ENCODE results near the gene SLC5A3.
A peak's percentile ranks its signal among the peaks of the same experiment; 100 is the strongest.

SLC5A3 gene

DNA sequence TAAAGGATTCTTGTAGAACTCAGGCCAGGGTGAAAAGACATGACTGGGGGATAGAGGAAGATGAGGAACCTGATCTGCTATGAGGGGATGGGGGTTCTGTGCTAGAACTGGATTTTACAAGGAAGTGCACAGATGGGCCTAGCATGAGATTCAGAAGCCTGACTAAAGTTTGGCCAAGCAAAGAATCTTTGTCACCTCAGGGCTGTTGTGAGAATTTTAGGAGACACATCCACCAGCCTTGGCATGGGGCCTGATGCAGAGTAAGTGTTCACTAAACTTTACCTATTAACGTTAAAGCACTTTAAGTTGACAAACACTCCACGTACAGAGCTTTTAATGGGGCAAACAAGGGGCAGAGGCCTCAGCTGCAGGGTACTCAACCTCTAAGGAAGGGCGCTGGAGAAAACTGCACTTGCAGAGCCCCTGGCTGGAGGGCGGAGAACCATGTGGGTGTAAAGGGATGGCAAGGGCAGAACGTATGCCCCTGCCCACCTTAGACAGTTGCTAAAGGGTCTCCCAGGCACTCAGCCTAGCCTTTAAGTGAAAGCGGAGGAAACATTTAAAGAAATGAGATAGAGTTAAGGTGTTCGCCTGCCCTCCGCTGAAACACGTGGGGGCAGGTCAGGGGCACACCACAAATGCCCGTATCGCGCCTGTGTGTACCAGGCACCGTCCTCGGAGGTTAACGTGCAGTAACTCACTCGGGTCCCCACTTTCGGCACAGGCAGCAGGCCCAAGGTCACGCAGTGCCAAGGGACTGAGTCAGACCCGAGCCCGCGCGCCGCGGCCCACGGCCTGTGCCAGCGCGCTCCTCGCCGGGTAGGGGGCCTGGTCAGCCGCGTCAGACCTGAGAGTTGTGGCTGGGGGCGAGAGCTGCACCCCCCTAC lies 990 bp upstream of the SLC5A3 start:
- DNase-seq: no peak

DNA sequence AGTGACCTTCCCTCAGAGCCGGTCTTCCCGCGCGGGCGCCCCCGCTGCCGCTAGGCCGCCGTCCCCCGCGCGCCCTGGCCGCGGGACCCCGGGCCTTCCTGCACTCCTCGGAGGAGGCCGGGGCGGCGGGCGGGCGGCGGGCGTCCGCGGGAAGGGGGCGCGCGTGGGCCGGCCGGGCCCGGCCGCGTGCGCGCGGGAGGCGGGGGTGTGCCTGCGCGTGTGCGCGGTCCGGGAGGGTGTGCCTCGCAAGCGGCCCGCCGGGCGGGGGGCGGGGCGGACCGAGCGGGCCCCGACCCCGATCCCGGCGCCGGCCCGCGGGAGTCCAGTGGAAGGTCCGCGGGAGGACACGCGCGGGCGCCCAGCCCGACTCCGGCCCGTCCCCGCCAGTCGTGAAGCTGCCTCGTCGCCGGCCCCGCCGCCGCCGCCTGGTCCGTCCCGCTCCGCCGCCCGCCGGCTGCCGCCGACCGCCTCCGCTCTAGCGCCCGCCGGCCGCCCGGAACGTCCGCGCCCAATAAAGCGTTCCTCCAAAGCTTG lies 438 bp downstream of the SLC5A3 start:
- peak; percentile 18 for DNase-seq

DNA sequence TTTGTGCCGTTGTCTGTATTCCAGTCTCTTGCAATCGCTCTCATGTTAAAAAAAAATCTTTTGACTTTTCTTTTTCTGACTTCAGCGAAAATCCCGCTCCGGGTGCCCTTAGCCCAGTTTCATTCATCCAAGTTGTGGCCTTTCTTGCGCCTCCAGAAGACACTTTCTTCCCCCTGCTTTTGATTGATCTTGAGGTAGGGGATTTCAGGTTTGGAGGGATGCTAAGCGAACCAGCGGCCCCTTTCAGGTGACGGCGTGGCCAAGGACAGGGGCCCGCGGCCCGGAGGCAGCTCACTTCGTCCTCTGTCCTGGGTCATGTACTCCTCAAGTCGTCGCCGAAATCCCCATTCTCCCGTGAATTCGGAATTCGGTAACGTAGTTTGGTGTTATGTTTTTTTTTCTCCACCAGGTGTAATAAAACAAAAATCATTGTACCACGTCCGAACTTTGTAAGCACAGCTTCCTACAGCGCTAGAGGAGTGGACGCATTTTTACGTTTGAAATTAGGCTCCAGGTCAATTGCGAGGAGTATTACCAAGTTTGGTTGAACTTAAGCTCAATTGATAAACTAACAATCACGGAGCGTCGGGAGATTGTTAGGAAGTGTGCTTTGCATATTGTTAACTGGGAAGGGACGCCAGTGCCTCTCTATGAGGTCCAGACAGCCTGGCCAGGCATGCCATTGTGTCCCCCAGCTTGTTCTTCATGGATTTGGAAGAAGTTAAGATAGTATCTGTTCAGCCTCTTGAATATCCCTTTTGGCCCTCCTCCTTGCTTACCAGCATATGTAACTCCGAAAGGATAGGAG lies 1.1 kb downstream of the SLC5A3 start:
- no peak for DNase-seq

DNA sequence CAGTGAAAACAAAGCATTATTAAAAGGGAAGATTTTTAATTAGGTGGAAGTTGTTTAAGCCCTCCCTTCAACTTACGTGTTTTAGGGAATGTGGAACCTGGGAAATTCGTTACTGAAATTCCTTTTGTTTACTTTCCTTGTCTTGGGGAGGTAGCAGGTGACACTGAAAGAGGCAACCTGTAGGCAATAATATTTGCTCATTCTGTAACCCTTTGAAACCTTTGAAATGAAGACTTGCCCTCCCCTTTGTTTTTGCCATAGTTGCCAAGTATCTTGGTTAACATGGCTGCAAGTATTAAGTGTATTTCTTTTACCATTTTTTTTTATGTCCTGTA lies 1.7 kb downstream of the SLC5A3 start:
- no peak for DNase-seq

DNA sequence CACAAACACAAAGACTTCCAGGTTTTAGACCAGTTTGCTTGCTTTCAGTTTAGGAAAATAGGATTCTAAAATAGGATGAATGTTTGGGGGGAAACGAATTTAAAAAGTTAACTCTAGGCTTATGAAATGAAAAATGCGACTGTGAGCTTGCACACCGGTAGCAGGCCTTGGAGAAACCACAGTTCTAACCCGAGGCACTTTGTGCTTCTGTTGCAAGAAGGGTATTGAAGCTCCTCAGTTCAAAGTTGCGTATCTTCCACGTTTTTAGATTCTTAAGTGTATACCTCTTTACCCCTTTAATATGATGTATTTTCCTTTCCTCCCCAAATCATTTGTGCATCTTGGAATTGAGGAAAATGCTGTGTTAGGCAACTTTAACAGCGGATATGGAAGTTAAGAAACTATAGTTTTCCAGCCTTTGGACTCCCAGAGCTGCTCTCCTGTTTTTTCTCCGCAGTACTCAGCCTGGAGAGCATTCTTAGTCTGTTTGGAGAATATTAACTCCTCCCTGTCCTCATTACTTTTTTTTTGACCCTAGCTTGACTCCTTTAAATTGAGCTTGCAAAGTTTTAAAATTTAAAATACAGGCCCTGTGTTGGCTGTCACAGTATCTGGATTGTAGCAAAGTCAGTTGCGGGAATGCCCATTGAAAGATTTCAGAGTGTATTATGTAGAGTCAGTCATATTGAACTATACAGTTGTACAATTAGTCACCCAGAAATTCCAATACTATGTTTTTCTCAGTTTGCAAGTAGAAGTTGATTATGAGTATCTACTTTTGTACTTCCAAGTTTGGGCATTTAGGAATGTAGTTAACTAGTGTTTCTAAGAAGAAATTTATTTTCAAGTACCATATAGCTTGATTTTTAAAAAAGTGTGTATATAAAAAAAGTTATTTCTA lies 2.6 kb downstream of the SLC5A3 start:
- DNase-seq: no peak

DNA sequence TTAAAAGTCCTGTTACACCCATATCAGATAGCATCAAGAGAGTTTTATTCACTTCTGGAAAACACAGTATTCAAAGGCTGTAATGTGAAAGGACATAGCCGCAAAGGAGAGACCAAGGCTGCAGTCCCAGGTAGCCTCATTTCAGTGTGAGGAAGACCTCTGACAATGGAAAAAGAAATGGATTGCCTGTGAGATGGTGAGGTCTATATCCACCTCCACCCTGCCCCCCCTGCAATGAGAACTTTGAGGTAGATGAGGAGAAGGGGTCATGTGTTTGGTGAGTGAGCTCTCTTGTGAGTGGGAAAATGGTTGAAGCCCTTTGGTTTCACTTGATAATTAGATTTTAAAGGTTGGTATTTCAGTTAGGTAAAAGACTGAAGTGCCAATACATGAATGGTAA lies 3.5 kb downstream of the SLC5A3 start:
- DNase-seq: no peak

DNA sequence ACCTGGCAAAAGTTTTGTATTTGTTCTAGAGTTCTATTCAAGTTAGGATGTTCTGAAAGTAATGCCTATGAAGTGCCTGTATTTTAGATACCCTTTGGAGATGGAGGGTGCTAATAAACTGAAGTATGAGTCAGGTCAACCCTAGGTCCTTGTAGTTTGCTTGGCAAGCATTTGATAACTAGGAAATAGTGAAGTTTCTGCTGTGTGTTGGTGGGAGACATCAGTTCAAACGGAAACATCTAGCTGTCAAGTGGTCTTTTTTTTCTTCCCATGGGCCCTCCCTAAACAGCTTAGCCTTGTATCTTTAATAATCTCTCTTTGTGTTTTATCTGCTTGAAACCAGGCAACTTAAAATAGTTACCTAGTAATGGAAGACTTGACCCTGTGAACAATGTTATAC lies 4.5 kb downstream of the SLC5A3 start:
- no peak for DNase-seq

DNA sequence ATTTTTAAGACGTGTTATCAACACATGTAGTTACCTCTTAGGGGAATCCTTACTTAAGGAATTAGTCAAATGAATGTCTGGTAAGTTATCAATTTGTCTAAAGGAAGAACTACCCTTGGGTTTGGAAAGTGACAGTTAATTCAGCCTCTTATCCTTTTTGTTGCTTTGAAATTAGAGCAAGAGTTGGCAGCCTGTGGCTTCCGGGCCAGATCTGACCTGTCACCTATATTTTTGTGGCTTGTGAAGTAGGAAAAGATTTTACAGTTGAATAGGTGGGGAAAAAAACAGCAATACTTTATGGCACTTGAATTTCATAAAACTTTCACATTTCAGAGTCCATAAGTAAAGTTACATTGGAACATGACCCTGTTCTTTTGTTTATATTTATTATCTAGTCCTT lies 5.5 kb downstream of the SLC5A3 start:
- DNase-seq: no peak

DNA sequence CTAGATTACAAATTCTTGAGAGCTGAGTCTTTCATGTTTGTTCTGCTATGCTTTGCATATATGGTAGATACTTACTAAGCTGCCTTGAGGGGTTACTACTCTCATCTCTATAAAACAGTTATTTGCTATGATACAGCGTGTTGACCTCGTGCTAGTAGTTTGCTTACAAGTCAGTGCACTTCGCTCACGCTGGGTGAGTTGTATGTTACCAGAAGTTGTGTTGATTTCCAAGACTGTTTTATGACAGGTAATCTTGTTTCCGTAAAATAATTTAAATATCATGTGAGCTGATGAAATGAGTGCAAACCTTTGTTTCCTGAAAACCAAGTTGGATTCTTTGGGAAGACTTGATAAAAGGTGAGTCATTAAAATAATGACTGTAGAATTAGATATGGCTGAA lies 7.3 kb downstream of the SLC5A3 start:
- no peak for DNase-seq

DNA sequence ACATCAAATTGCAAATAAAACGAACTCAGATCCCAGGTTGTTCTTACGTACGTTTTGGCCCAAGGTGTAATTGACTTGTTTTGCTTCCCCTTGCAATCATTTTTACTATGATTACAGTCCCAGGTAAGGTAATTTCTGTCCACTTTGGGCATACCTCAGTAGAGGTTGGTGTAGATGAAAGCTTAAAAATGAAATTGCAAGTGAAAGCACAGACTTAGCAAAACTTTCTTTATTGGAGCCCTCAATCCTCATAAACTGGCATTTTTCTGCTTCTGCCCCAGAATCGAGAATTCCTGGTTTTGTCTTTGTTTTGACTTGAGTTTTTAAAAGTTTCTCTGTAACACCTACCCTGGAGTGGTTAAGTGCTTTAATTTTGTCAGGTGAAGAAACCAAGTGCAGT lies 9.4 kb downstream of the SLC5A3 start:
- no peak for DNase-seq

DNA sequence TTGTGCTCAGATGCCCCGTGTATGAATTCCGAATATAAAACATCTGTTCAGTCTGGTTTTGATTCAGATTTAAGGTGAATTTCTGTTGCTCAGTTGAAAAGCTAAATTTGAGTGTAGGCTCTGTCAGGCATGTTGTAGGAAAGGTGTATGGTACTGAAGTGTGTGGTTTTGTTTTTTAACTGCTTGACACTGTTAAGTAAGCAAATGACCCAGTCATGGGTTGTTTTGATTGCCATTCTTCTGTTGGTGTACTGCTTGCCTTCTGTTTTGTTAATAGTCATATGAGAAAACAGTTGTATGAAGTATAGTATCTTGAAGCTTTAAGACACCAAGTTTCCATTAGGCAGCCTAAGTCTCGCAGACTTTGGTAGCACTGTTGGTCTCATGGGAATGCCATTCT lies 10.0 kb downstream of the SLC5A3 start:
- no peak for DNase-seq

DNA sequence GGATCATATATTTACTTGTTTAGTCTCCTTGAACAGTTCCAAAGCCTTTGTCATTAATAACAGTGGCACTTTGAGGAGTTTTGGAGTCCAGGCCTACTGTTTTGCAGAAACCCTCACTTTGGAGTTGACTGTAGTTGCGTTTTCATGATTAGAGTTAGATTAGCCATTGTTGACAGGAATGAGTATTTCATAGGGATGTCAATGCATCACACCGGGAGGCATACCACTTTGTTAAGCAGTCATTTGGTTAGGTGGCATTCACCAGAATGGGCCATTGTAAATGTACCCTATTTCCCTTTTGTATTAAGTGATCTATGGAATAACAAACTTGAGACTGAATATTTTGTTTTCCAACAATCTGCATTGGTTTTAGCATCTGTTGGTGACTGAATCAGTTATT lies 11.8 kb downstream of the SLC5A3 start:
- DNase-seq: no peak

DNA sequence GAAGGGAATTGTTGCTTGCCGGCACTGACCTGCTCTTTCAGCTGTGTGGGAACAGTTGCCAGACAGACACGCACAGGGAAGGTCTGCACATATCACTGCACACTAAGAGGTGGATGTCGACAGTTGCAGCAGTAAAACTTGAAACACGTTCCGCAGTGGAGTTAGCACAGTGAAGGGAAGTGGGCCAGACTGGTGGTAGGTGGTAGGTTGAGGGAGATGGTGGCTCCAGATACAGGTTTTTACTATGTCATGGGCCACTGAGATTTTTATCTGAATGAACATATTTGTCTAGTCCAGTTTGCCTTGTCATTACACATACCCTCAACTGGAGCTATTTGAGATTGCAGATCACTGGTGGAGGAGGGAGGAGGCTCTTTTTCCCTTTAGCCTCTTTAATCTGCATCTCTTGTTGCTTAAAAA lies 13.5 kb downstream of the SLC5A3 start:
- DNase-seq: no peak

DNA sequence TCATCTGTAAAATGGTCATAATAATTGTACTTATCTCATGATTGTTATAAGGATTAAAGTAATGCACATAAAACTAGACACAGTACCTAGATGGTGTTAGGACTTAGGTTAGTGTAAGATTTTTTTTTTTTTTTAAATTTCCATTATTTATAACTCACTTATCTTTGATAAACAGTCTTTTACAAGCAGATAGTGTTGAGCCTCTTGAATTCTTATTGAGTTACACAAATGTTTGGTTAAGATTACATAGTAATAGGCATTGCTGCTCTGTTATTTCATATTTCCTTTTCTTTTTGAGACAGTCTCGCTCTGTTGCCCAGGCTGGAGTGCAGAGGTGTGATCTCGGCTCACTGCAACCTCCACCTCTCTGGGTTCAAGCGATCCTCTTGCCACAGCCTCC lies 15.4 kb downstream of the SLC5A3 start:
- no peak for DNase-seq

DNA sequence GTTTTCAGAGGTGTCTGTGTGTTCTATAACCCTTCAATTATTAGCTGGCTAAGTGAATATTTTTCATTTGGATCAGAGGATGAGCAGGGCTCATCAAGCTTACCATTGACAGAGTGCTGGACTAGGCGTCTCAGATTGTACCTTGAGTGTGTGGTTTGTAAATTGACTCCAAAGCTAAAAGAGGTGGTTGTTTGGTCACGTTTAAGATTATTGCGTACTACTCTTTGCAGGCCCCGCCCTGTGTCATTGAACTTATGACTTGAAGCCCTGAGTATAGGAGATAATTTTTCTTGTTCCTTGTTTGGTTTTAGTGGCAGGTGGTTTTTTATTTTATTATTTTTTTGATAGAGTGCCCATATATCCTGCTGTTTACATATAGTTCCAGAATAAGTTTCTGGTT lies 17.7 kb downstream of the SLC5A3 start:
- no peak for DNase-seq

DNA sequence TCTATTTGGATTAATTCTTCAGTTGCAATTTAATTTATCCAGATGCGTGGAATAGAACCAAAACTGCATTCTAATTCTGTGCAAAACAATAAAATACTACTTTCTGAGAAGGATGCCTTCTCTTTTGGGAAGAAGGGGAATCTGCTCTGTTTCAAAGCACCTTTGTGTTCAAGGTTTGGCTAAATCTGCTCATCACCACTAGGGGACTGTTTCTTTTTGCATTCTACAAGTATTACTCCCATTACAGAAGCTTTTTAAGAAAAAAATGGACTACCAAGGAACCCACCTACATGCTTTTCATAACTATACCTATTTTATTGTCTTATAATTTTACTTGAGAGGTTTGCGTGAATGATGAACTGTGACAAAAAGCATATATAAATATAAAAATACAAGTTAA lies 18.2 kb downstream of the SLC5A3 start:
- DNase-seq: no peak

DNA sequence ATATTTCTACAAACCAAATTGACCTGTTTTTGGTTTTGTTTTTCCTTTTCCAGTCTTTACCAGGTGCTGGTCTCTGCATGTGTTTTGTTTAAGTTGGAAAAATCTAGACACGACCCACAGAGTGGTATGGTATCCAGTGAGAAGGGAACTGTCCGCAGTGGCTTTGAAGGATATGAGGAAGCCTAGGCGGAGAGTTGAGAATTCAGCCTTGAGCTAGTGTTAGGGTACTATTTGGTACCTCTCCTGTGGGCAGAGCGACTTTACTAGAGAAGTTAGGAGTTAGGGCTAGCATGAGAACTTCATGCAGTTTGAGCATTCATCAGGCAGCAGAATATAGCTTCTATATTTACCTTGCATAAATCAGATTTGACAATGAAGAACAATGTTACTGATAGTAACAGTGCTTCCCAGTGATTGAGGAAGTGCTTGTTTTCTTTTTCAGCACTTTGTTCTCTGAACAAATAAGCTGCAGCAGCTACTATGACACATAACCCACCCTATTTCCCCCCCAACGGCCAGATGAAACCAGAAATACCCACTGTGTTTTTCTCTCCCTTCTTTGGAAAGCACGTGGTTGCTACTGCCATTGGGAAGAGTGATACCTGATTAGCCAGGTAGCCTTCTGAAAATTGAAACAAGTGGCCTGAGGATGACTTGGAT lies 19.0 kb downstream of the SLC5A3 start:
- DNase-seq: no peak

DNA sequence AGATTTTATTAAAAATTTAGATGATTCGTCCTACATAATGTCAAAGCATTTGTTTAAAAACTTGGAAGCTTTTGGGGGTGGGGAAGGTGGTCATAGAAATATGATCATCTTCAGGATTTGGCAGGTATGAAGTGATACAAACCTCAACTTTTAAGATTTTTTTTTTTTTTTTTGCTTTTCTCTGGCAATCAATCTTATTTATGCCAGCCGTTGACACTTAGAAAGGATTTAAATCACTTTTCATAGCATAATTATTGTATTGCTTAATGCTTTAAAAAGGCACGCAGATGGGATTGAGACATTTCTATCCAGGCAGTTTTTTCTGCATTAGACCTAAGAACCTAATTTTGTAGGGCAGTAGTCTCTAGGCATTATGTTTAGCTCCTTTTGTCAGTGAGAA lies 19.7 kb downstream of the SLC5A3 start:
- no peak for DNase-seq

DNA sequence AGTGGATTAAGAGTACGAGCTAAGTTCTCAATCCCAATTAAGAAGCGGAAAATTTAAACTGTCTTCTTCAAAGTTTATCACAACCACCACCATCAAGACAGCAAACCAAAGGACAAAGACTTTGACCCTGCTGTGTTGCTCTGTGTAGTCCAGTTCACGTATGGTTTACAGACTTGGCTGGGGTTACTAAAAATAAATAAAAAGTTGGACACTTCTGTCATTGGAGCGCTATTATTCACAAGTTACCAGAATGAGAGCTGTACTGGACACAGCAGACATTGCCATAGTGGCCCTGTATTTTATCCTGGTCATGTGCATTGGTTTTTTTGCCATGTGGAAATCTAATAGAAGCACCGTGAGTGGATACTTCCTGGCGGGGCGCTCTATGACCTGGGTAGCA lies 21.6 kb downstream of the SLC5A3 start:
- no peak for DNase-seq

DNA sequence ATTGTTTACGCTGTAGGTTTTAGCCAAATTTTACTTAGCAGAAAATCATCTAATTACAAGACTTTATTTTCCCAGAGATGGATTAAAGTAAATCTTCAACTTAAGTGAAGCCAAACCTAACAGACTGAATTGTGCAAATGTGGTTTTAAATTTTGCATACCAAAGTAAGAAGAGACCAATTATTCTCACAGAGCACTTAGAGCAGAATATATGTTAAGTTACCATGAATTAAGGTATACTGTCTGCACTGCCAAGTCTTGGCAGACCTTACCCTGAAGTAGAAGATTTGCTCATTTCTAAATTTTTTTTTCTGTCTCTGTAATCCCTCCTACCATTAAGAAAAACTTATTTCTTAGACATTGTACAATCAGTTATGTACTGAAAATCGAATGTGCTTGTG lies 24.1 kb downstream of the SLC5A3 start:
- DNase-seq: no peak

DNA sequence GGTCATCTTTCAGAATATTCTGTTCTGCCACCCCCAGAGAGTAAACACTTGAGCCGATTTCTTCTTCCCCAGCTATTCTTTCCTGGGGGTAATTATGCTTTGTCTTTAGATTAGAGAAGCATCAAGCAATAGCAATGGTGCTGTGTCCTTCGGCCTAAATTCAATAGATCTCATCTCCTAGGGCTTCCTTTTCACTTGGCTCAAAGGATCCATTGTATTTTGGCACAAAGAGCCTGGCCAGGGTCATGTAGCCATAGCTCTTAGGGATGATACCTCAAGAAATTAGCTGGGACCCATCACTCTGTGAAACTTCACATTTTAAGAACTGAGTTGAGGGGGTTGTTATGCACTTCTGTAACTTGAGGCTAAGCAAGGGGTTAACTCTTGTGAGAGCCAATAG lies 27.0 kb downstream of the SLC5A3 start:
- DNase-seq: no peak

DNA sequence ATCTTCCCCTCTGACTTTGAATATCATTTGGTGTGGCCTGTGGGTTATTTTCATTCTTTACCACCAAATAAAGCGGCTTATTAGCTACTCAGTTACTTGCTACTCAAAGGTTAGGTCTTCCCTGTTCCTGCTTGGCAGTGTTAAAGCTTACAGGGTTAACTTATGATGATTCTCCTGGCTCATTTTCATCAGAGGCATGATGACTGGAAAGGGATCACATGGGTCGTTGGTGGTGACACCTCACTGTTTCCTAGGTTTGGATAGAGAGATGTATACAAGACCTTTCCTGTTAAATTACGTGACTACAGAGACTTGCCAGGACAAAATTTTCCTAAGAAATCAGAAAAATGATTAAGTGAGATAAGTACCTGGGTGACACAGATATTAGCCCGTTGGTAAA lies 27.4 kb downstream of the SLC5A3 start:
- DNase-seq: no peak

Measured in GDM1 (cell line).